CD14-positive monocyte (primary cell): ENCODE data around the gene SLC39A10. TPM values are rescaled to one million over a fixed set of nuclear protein-coding genes. Genes with fewer than 3 reads are reported as not detected.

Source experiments
- DNase-seq, 3 donors: peaks; one replicate each; pipeline ENCODE4 v3.0.0-alpha.2; 2011 to 2022
- H2AFZ ChIP-seq: 2 replicates; pipeline ENCODE4 v1.6.0; 2012; ENCODE audit warnings: mild to moderate bottlenecking, low read depth, low read length, inconsistent platforms; ENCODE audit not compliant: insufficient read depth, poor library complexity, severe bottlenecking
- H3K27ac ChIP-seq, 2 donors: 1 replicate in 1 of 2; 2 replicates in 1 of 2; pipeline ENCODE4 v1.5.1; 2012 to 2013; ENCODE audit warnings: low read length in 2 of 2, control low read depth in 1 of 2, inconsistent platforms in 1 of 2, low read depth in 1 of 2, mild to moderate bottlenecking in 1 of 2
- H3K27me3 ChIP-seq, 2 donors: one replicate each; pipeline versions ENCODE4 v1.6.0 to v1.6.1; 2011 to 2013; ENCODE audit warnings: low read length in 2 of 2; ENCODE audit not compliant: control insufficient read depth in 2 of 2, insufficient read depth in 2 of 2
- H3K36me3 ChIP-seq, 2 donors: replicated peaks in 1 of 2; 1 replicate in 1 of 2; 2 replicates in 1 of 2; pipeline versions ENCODE4 v1.5.1 to v1.6.1; 2012 to 2013; ENCODE audit warnings: low read length in 2 of 2, control low read depth in 1 of 2, inconsistent platforms in 1 of 2, mild to moderate bottlenecking in 1 of 2; ENCODE audit not compliant: insufficient read depth in 2 of 2, control insufficient read depth in 1 of 2
- H3K4me1 ChIP-seq, 2 donors: 1 replicate in 1 of 2; 2 replicates in 1 of 2; pipeline versions ENCODE4 v1.5.1 to v1.6.1; 2012 to 2013; ENCODE audit warnings: low read length in 2 of 2, control low read depth in 1 of 2, inconsistent platforms in 1 of 2, mild to moderate bottlenecking in 1 of 2, moderate library complexity in 1 of 2; ENCODE audit not compliant: insufficient read depth in 2 of 2, control insufficient read depth in 1 of 2
- H3K4me2 ChIP-seq: replicated peaks from 2 replicates; pipeline ENCODE3; 2012; ENCODE audit warnings: low read length, moderate library complexity, mild to moderate bottlenecking; ENCODE audit not compliant: poor library complexity, severe bottlenecking; ENCODE audit errors: extremely low read depth
- H3K4me3 ChIP-seq, 3 experiments: fragments of 200-600 bp in 1 of 3; sonication (generic) in 1 of 3; replicated peaks in 1 of 3; 1 replicate in 2 of 3; 2 replicates in 1 of 3; pipeline ENCODE4 v1.5.1; 2011 to 2013; ENCODE audit warnings: low read length in 3 of 3, mild to moderate bottlenecking in 3 of 3, control low read depth in 2 of 3, low read depth in 2 of 3, inconsistent platforms in 1 of 3, moderate library complexity in 1 of 3
- H3K79me2 ChIP-seq: 2 replicates; pipeline ENCODE4 v1.6.0; 2012; ENCODE audit warnings: mild to moderate bottlenecking, control low read depth, inconsistent platforms, low read length, moderate library complexity; ENCODE audit not compliant: insufficient read depth
- H3K9ac ChIP-seq: 2 replicates; pipeline ENCODE4 v1.6.0; 2017; ENCODE audit warnings: low read length, mild to moderate bottlenecking; ENCODE audit not compliant: insufficient read depth, poor library complexity, severe bottlenecking
- H3K9me3 ChIP-seq, 2 donors: replicated peaks in 1 of 2; 1 replicate in 1 of 2; 2 replicates in 1 of 2; pipeline versions ENCODE4 v1.5.1 to v1.6.1; 2012 to 2013; ENCODE audit warnings: low read length in 2 of 2, control low read depth in 1 of 2; ENCODE audit not compliant: control insufficient read depth in 1 of 2, insufficient read depth in 1 of 2
- H4K20me1 ChIP-seq: 2 replicates; pipeline ENCODE4 v1.6.0; 2012; ENCODE audit warnings: mild to moderate bottlenecking, low read length, control low read depth, moderate library complexity; ENCODE audit not compliant: insufficient read depth
- H3K27ac Mint-ChIP-seq, 7 donors: one replicate each; pipeline ENCODE4 v1.8.0; 2020; ENCODE audit warnings: mild to moderate bottlenecking in 7 of 7, mixed read lengths in 7 of 7, moderate library complexity in 6 of 7, inconsistent platforms in 2 of 7
- H3K27me3 Mint-ChIP-seq, 3 donors: one replicate each; pipeline ENCODE4 v1.8.0; 2021 to 2022; ENCODE audit warnings: low read depth in 3 of 3, mild to moderate bottlenecking in 3 of 3, mixed read lengths in 3 of 3, moderate library complexity in 3 of 3, inconsistent platforms in 1 of 3
- H3K36me3 Mint-ChIP-seq, 2 donors: one replicate each; pipeline ENCODE4 v1.8.0; 2020; ENCODE audit warnings: mixed read lengths in 2 of 2, inconsistent platforms in 1 of 2, mild to moderate bottlenecking in 1 of 2
- H3K4me1 Mint-ChIP-seq: one replicate; pipeline ENCODE4 v1.8.0; 2020; ENCODE audit warnings: mild to moderate bottlenecking, mixed read lengths
- H3K4me3 Mint-ChIP-seq, 2 donors: one replicate each; pipeline ENCODE4 v1.8.0; 2020; ENCODE audit warnings: mild to moderate bottlenecking in 2 of 2, mixed read lengths in 2 of 2, moderate library complexity in 1 of 2
- H3K9me3 Mint-ChIP-seq, 7 donors: one replicate each; pipeline ENCODE4 v1.8.0; 2020 to 2022; ENCODE audit warnings: mixed read lengths in 7 of 7, mild to moderate bottlenecking in 6 of 7, moderate library complexity in 6 of 7, inconsistent platforms in 2 of 7
- WGBS: methylation state at CpG from one replicate; pipeline ENCODE4 v1.1.5; 2013; ENCODE audit warnings: missing lambda C conversion rate; ENCODE audit not compliant: insufficient coverage; 5-methylcytosine and 5-hydroxymethylcytosine counted together
- intact Hi-C, 2 donors: fragments of 100-400 bp; cut with micrococcal nuclease; formaldehyde crosslinking; loops; one replicate each; pipeline versions ENCODE4 v1.15.0 to v1.15.1; 2023
- polyA plus RNA-seq, 3 donors: library from polyadenylated mRNA; depleted of rRNA in 1 of 3; unstranded in 2 of 3; stranded (reverse) in 1 of 3; fragments of 300-500 nt in 2 of 3; fragments of >200 nt in 1 of 3; fragmentation: Illumina TruSeq in 2 of 3; gene quantifications; 1 replicate in 2 of 3; 2 replicates in 1 of 3; pipeline ENCODE4 v1.2.3, GENCODE V29; 2012 to 2021
- small RNA-seq: library from RNA; depleted of rRNA; stranded (forward); fragments of <200 nt; gene quantifications from one replicate; pipeline ENCODE3, GENCODE V24; 2012; ENCODE audit warnings: low read depth; ENCODE audit not compliant: insufficient read length
- TF ChIP-seq, protein P1 (sequence below): fragments of 200-600 bp; IDR thresholded peaks from one replicate; pipeline ENCODE4 v1.8.0; 2022; ENCODE audit warnings: antibody characterized with exemption, mild to moderate bottlenecking

Gene SLC39A10
- polyA plus RNA-seq, 3 donors: 5.2 to 6.9 (median 5.2) TPM

DNA sequence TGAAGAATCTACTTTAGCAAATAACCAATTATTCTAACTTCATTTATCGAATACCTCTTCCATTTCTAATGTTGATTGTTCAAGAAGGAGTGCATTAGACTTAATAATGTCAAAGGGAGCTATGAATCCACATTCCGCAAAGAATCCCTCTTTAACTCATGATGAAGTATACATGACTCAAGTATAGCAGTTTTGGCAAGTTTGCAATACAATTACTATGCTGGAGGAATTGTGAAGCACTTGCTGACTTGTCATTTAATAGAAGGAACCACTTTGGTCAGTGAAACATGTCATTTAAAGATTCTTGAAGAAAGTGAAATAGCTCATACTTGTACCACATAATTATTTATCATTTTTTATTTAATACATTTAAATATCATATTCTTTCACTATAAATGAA is 125.1 kb downstream of the SLC39A10 start:
- Mint-ChIP-seq H3K4me3 (no peak overlapping the region), H3K4me1 (no peaks in the 10 kb centered on the region), H3K36me3 (no peaks in the 10 kb centered on the region), H3K9me3 (peaks cover 0 to 8% (median 3%) of the 10 kb centered on the region in 7 donors), H3K27ac (no peak overlapping the region), H3K27me3 (peaks cover 0 to 1% (median 0%) of the 10 kb centered on the region in 3 donors)
- no peaks in the 10 kb centered on the region for H3K9me3 ChIP-seq
- H4K20me1 ChIP-seq: no peaks in the 10 kb centered on the region
- H3K9ac ChIP-seq: no peak overlapping the region
- H2AFZ ChIP-seq: no peak overlapping the region
- no peaks in the 10 kb centered on the region for H3K79me2 ChIP-seq
- no peaks in the 10 kb centered on the region for H3K4me1 ChIP-seq
- no peak for DNase-seq
- H3K4me2 ChIP-seq: no peak overlapping the region
- H3K27ac ChIP-seq: no peak overlapping the region
- no peak overlapping the region for H3K4me3 ChIP-seq
- no CpG with 5 or more reads among the region's 2 CpGs for WGBS
- intact Hi-C loops: no loop called here
- no peaks in the 10 kb centered on the region for H3K27me3 ChIP-seq
- TF ChIP-seq, protein P1, sequence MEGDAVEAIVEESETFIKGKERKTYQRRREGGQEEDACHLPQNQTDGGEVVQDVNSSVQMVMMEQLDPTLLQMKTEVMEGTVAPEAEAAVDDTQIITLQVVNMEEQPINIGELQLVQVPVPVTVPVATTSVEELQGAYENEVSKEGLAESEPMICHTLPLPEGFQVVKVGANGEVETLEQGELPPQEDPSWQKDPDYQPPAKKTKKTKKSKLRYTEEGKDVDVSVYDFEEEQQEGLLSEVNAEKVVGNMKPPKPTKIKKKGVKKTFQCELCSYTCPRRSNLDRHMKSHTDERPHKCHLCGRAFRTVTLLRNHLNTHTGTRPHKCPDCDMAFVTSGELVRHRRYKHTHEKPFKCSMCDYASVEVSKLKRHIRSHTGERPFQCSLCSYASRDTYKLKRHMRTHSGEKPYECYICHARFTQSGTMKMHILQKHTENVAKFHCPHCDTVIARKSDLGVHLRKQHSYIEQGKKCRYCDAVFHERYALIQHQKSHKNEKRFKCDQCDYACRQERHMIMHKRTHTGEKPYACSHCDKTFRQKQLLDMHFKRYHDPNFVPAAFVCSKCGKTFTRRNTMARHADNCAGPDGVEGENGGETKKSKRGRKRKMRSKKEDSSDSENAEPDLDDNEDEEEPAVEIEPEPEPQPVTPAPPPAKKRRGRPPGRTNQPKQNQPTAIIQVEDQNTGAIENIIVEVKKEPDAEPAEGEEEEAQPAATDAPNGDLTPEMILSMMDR: no peak
- H3K36me3 ChIP-seq: no peaks in the 10 kb centered on the region

Small RNAs within 50 kb of the gene (small RNA-seq; reads per million reads assigned to genes)
- not detected for gene RNU6-915P
